HCT116 (cell line): ENCODE results near the gene IRF8. TPM values are rescaled to one million over a fixed set of nuclear protein-coding genes. Genes with fewer than 3 reads are reported as not detected.

Source experiments
- ATAC-seq: fragments of 200-7000 bp; cut with Tn5 transposase; 2 replicates; pipeline ENCODE4 v1.9.1; 2020; ENCODE audit warnings: mild to moderate bottlenecking, moderate library complexity
- BruUV-seq: library from RNA; stranded (reverse); fragments of 400-500 nt; replicated peaks from 2 replicates; lab custom pipeline; 2021; lab: Mats Ljungman, UMichigan
- CTCF ChIA-PET: fragments of 300-600 bp; sonication (Branson Sonifier 250); formaldehyde crosslinking; loops from one replicate; lab custom pipeline; 2021; ENCODE audit warnings: antibody characterized with exemption; lab: Charles Lee
- POLR2A ChIA-PET: fragments of 300-600, 350-600 bp; sonication (Branson Sonifier 250); formaldehyde crosslinking; loops from one replicate; lab custom pipeline; 2021; ENCODE audit warnings: antibody characterized with exemption; lab: Charles Lee
- RAD21 ChIA-PET, 2 experiments: fragments of 300-600 bp; sonication (Branson Sonifier 250); formaldehyde crosslinking; loops; one replicate each; lab custom pipeline; 2023; ENCODE audit warnings: low total read pairs in 2 of 2; ENCODE audit not compliant: uncharacterized antibody in 2 of 2, unreplicated experiment in 2 of 2, low non-redundant PET in 1 of 2; lab: Charles Lee
- DNase-seq: peaks from one replicate; pipeline ENCODE4 v3.0.0-alpha.2; 2010; ENCODE audit warnings: low read depth, low spot score
- H2AFZ ChIP-seq: fragments of 200-600 bp; shearing (Covaris generic), sonication (generic); 2 replicates; pipeline ENCODE4 v1.6.1; 2017; ENCODE audit warnings: low read depth, mixed run types, mixed read lengths, antibody characterized with exemption, low read length; ENCODE audit not compliant: poor library complexity, severe bottlenecking
- H3K27ac ChIP-seq: 2 replicates; pipeline ENCODE4 v1.5.1; 2012; ENCODE audit warnings: low read depth, low read length
- H3K27me3 ChIP-seq: fragments of 200-600 bp; sonication (generic); 2 replicates; pipeline ENCODE4 v1.6.1; 2016; ENCODE audit warnings: mixed run types, low read length, mixed read lengths; ENCODE audit not compliant: insufficient read depth
- H3K36me3 ChIP-seq, 2 experiments: fragments of 200-500 bp in 1 of 2; fragments of 200-600 bp in 1 of 2; sonication (Bioruptor generic) in 1 of 2; sonication (generic) in 1 of 2; 2 replicates each; pipeline versions ENCODE4 v1.5.1 to v1.6.1; 2014 to 2016; ENCODE audit warnings: low read length in 2 of 2, inconsistent platforms in 1 of 2, mixed read lengths in 1 of 2, mixed run types in 1 of 2; ENCODE audit not compliant: insufficient read depth in 2 of 2, control insufficient read depth in 1 of 2
- H3K4me1 ChIP-seq, 2 experiments: fragments of 200-600 bp in 1 of 2; sonication (generic) in 1 of 2; 2 replicates each; pipeline versions ENCODE4 v1.5.1 to v1.6.1; 2012 to 2017; ENCODE audit warnings: low read length in 2 of 2, inconsistent platforms in 1 of 2, mild to moderate bottlenecking in 1 of 2, mixed read lengths in 1 of 2, mixed run types in 1 of 2, moderate library complexity in 1 of 2; ENCODE audit not compliant: insufficient read depth in 2 of 2, control insufficient read depth in 1 of 2
- H3K4me2 ChIP-seq: fragments of 200-600 bp; sonication (generic); 2 replicates; pipeline ENCODE4 v1.6.1; 2017; ENCODE audit warnings: mixed run types, low read length, mixed read lengths
- H3K4me3 ChIP-seq, 2 experiments: fragments of 200-600 bp in 1 of 2; sonication (generic) in 1 of 2; replicated peaks in 1 of 2; 2 replicates each; pipeline ENCODE4 v1.5.1; 2011 to 2016; ENCODE audit warnings: low read length in 2 of 2, control low read depth in 1 of 2, low read depth in 1 of 2, mild to moderate bottlenecking in 1 of 2, mixed read lengths in 1 of 2, mixed run types in 1 of 2
- H3K79me2 ChIP-seq: fragments of 200-600 bp; sonication (generic); 2 replicates; pipeline ENCODE4 v1.6.1; 2017; ENCODE audit warnings: mild to moderate bottlenecking, mixed run types, low read length, moderate library complexity, mixed read lengths; ENCODE audit not compliant: insufficient read depth
- H3K9ac ChIP-seq: fragments of 200-600 bp; sonication (generic); 2 replicates; pipeline ENCODE4 v1.6.1; 2016; ENCODE audit warnings: low read length, mixed read lengths
- H3K9me2 ChIP-seq: fragments of 200-600 bp; sonication (generic), shearing (Covaris generic); 2 replicates; pipeline ENCODE4 v1.6.1; 2017; ENCODE audit warnings: mixed run types, mild to moderate bottlenecking, moderate library complexity; ENCODE audit not compliant: insufficient read depth
- H3K9me3 ChIP-seq, 2 experiments: fragments of 200-500 bp in 1 of 2; fragments of 200-600 bp in 1 of 2; sonication (Bioruptor generic) in 1 of 2; sonication (generic) in 1 of 2; 2 replicates each; pipeline ENCODE4 v1.6.1; 2014 to 2017; ENCODE audit warnings: low read length in 2 of 2, mixed read lengths in 2 of 2, inconsistent platforms in 1 of 2, low read depth in 1 of 2, mild to moderate bottlenecking in 1 of 2, mixed run types in 1 of 2, moderate library complexity in 1 of 2; ENCODE audit not compliant: control insufficient read depth in 1 of 2, insufficient read depth in 1 of 2
- H4K20me1 ChIP-seq: fragments of 200-600 bp; sonication (generic), shearing (Covaris generic); 2 replicates; pipeline ENCODE4 v1.6.1; 2017; ENCODE audit warnings: mixed run types, mild to moderate bottlenecking, moderate library complexity; ENCODE audit not compliant: insufficient read depth
- ATF3 ChIP-seq: IDR thresholded peaks from 2 replicates; pipeline ENCODE4 v1.6.1; 2012
- CBX3 ChIP-seq: IDR thresholded peaks from 2 replicates; pipeline ENCODE4 v1.6.1; 2012; ENCODE audit warnings: low read depth
- CEBPB ChIP-seq: IDR thresholded peaks from 2 replicates; pipeline ENCODE4 v1.6.1; 2012; ENCODE audit warnings: low read depth
- CTCF ChIP-seq, 3 experiments: fragments of 200-600 bp in 1 of 3; sonication (generic) in 1 of 3; IDR thresholded peaks in 2 of 3; conservative IDR thresholded peaks in 1 of 3; 2 replicates each; pipeline ENCODE4 v1.5.1; 2012 to 2017; ENCODE audit warnings: low read depth in 2 of 3, low read length in 2 of 3, antibody characterized with exemption in 1 of 3, borderline replicate concordance in 1 of 3, control low read depth in 1 of 3, mild to moderate bottlenecking in 1 of 3, mixed read lengths in 1 of 3, mixed run types in 1 of 3, moderate library complexity in 1 of 3; ENCODE audit not compliant: insufficient read depth in 1 of 3
- ELF1 ChIP-seq: IDR thresholded peaks from 2 replicates; pipeline ENCODE4 v1.6.1; 2012; ENCODE audit warnings: low read depth, borderline replicate concordance
- EZH2 ChIP-seq: fragments of 200-600 bp; sonication (generic); IDR thresholded peaks from 2 replicates; pipeline ENCODE4 v1.6.1; 2017; ENCODE audit warnings: antibody characterized with exemption, mixed run types
- EZH2phosphoT487 ChIP-seq: fragments of 200-600 bp; IDR thresholded peaks from 2 replicates; pipeline ENCODE4 v1.6.1; 2018; ENCODE audit warnings: antibody characterized with exemption, borderline replicate concordance
- JUND ChIP-seq: IDR thresholded peaks from 2 replicates; pipeline ENCODE4 v1.6.1; 2012
- MAX ChIP-seq: IDR thresholded peaks from 2 replicates; pipeline ENCODE4 v1.6.1; 2012
- POLR2AphosphoS5 ChIP-seq: IDR thresholded peaks from 2 replicates; pipeline ENCODE4 v1.6.1; 2011; ENCODE audit warnings: mild to moderate bottlenecking, low read depth, low read length, moderate library complexity
- REST ChIP-seq: IDR thresholded peaks from 2 replicates; pipeline ENCODE4 v1.6.1; 2012; ENCODE audit warnings: low read depth
- SIN3A ChIP-seq: IDR thresholded peaks from 2 replicates; pipeline ENCODE4 v1.6.1; 2012; ENCODE audit warnings: low read depth
- SRF ChIP-seq: IDR thresholded peaks from 2 replicates; pipeline ENCODE4 v1.6.1; 2012; ENCODE audit warnings: low read depth
- YY1 ChIP-seq: IDR thresholded peaks from 2 replicates; pipeline ENCODE4 v1.6.1; 2011; ENCODE audit warnings: low read length, low read depth, moderate library complexity, mild to moderate bottlenecking; ENCODE audit not compliant: insufficient replicate concordance; ENCODE audit errors: extremely low read depth
- ZBTB33 ChIP-seq: IDR thresholded peaks from 2 replicates; pipeline ENCODE4 v1.6.1; 2011; ENCODE audit warnings: mild to moderate bottlenecking, low read length, moderate library complexity; ENCODE audit not compliant: insufficient replicate concordance; ENCODE audit errors: extremely low read depth
- ZFX ChIP-seq: fragments of 450-650 bp; IDR thresholded peaks from 2 replicates; pipeline ENCODE4 v1.6.1; 2017
- ZNF274 ChIP-seq: fragments of 200-500 bp; sonication (Bioruptor generic); IDR thresholded peaks from 2 replicates; pipeline ENCODE4 v1.6.1; 2014; ENCODE audit warnings: mild to moderate bottlenecking, low read depth, low read length, inconsistent platforms
- intact Hi-C: fragments of 100-400 bp; cut with micrococcal nuclease; formaldehyde crosslinking; loops from 2 replicates; pipeline ENCODE4 v1.10.0; 2022
- total RNA-seq: library from RNA; stranded (reverse); gene quantifications from one replicate; pipeline ENCODE4 v1.2.1, GENCODE V29; 2021; ENCODE audit not compliant: unreplicated experiment

Gene IRF8
- total RNA-seq, 1 experiment from 2014 or later = 0.61 TPM

- Histone ChIP-seq H3K4me3 (no peak overlapping the region), H4K20me1 (no peaks in the 10 kb centered on the region), H3K36me3 (no peaks in the 10 kb centered on the region), H3K27me3 (peaks cover 52% of the 10 kb centered on the region), H3K27ac (no peak overlapping the region), H3K4me1 (no peaks in the 10 kb centered on the region), H3K4me2 (no peak overlapping the region), H3K79me2 (no peaks in the 10 kb centered on the region)
- ChIA-PET RAD21 (no interaction called here), CTCF (interaction anchor here (1.2 kb wide), 1 partner anchor 149 kb away, joined by 3 read pairs; no protein-coding TSS in a partner anchor), POLR2A (no interaction called here)
- DNase-seq = no peak
- no peak for ATAC-seq
- no TSS peak for BruUV-seq
- TF ChIP-seq ATF3 (no peak), EZH2 (no peak), ZNF274 (no peak), REST (no peak), POLR2AphosphoS5 (no peak), CEBPB (no peak), JUND (no peak), MAX (no peak), YY1 (no peak), ELF1 (no peak), SIN3A (no peak), ZBTB33 (no peak), CTCF (IDR thresholded peaks at IDR 0.05 in 2 of 3, conservative IDR thresholded peaks at IDR 0.05 in 1 of 3; ENCODE audit: borderline replicate concordance in 1 of 3, insufficient read depth in 1 of 3, low read depth in 2 of 3, low read length in 2 of 3) (no peak), ZFX (no peak), SRF (no peak), CBX3 (no peak), EZH2phosphoT487 (no peak)
- TF ChIP-seq, all 23 proteins: peak for 0
- H2AFZ ChIP-seq = no peak overlapping the region
- peaks cover 0 to 5% of the 10 kb centered on the region in 2 experiments; a peak in 1 of 4 replicates for H3K9me3 ChIP-seq
- intact Hi-C loops = loop anchor here (10.0 kb wide), 1 partner anchor 63 kb away; no protein-coding TSS in a partner anchor
- H3K9ac ChIP-seq = no peak overlapping the region
- H3K9me2 ChIP-seq = no peaks in the 10 kb centered on the region
Observed at GRCh38 chr16:85968041-85968920, 69.3 kb downstream of the IRF8 start.
